Smooth muscle cell (in vitro differentiated cells): Measurements from ENCODE around the gene UNC13B. TPM values are rescaled to one million over a fixed set of nuclear protein-coding genes. Genes with fewer than 3 reads are reported as not detected.

Source experiments
- DNase-seq: peaks from one replicate; lab custom pipeline; 2025; ENCODE audit not compliant: unreplicated experiment; lab: John Stamatoyannopoulos, UW
- H2AFZ ChIP-seq: fragments of 200-600 bp; sonication (generic); 2 replicates; pipeline ENCODE4 v1.6.0; 2016; ENCODE audit warnings: antibody characterized with exemption, low read depth, mild to moderate bottlenecking
- H3F3A ChIP-seq: fragments of 200-600 bp; sonication (generic); 2 replicates; pipeline ENCODE4 v1.6.0; 2017; ENCODE audit warnings: antibody characterized with exemption, low read depth
- H3K27ac ChIP-seq: fragments of 200-600 bp; sonication (generic); 2 replicates; pipeline ENCODE4 v1.5.1; 2016; ENCODE audit warnings: low read depth, mild to moderate bottlenecking
- H3K27me3 ChIP-seq: fragments of 200-600 bp; sonication (generic); 2 replicates; pipeline ENCODE4 v1.6.1; 2016; ENCODE audit warnings: low read depth, mild to moderate bottlenecking
- H3K36me3 ChIP-seq: fragments of 200-600 bp; sonication (generic); 2 replicates; pipeline ENCODE4 v1.5.1; 2016; ENCODE audit warnings: low read depth
- H3K4me1 ChIP-seq: fragments of 200-600 bp; sonication (generic); 2 replicates; pipeline ENCODE4 v1.5.1; 2016; ENCODE audit warnings: low read depth
- H3K4me2 ChIP-seq: fragments of 200-600 bp; sonication (generic); 2 replicates; pipeline ENCODE4 v1.6.0; 2016; ENCODE audit warnings: mild to moderate bottlenecking
- H3K4me3 ChIP-seq: fragments of 200-600 bp; sonication (generic); 2 replicates; pipeline ENCODE4 v1.5.1; 2016; ENCODE audit warnings: mild to moderate bottlenecking
- H3K79me2 ChIP-seq: fragments of 200-600 bp; sonication (generic); 2 replicates; pipeline ENCODE4 v1.6.0; 2016; ENCODE audit warnings: low read depth, mild to moderate bottlenecking
- H3K9ac ChIP-seq: fragments of 200-600 bp; sonication (generic); 2 replicates; pipeline ENCODE4 v1.6.0; 2016; ENCODE audit warnings: low read depth
- H3K9me3 ChIP-seq: fragments of 200-600 bp; sonication (generic); replicated peaks from 2 replicates; pipeline ENCODE4 v1.5.1; 2016; ENCODE audit warnings: low read depth
- H4K20me1 ChIP-seq: fragments of 200-600 bp; sonication (generic); 2 replicates; pipeline ENCODE4 v1.6.0; 2016; ENCODE audit warnings: low read depth
- WGBS: methylation state at CpG from one replicate; pipeline ENCODE4 v1.1.7; 2016; ENCODE audit warnings: low lambda C conversion rate; 5-methylcytosine and 5-hydroxymethylcytosine counted together
- polyA plus RNA-seq: library from polyadenylated mRNA; unstranded; fragments of >200 nt; fragmentation: Nextera tagmentation; extraction: Ambion mirVana; gene quantifications from 2 replicates; pipeline ENCODE4 v1.2.1, GENCODE V29; 2016
- total RNA-seq: library from RNA; depleted of rRNA; stranded (reverse); fragments of >200 nt; gene quantifications from 2 replicates; pipeline ENCODE4 v1.2.3, GENCODE V29; 2014
- TF ChIP-seq, protein P1 (sequence below): fragments of 200-600 bp; sonication (generic); IDR thresholded peaks from 2 replicates; pipeline ENCODE4 v1.5.1; 2017; ENCODE audit warnings: borderline replicate concordance, mild to moderate bottlenecking, antibody characterized with exemption; ENCODE audit not compliant: insufficient read depth, poor library complexity, severe bottlenecking

Gene UNC13B
- total and polyA plus RNA-seq, 2 experiments from 2014 or later = 9.2 to 15.1 TPM

DNA sequence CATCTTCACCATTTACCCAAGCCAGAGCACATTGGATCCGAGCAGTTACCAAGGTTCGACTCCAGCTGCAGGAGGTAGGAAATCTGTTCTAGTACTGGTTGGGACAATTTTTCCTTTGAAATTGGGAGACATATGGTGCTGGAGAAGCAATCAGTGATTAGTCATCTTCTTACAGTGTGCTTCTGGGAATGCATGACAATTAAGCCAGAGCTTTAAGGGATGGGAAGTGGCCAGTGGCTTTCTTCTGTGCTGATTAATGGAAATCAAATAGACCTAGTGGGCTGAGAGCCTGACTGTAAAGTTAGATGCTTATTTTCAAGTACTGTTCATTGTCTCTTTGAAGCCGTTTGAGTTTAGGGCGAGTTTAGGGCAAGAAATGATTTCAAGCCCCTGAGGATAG, 152.1 kb downstream of the UNC13B start:
- TF ChIP-seq, protein P1, sequence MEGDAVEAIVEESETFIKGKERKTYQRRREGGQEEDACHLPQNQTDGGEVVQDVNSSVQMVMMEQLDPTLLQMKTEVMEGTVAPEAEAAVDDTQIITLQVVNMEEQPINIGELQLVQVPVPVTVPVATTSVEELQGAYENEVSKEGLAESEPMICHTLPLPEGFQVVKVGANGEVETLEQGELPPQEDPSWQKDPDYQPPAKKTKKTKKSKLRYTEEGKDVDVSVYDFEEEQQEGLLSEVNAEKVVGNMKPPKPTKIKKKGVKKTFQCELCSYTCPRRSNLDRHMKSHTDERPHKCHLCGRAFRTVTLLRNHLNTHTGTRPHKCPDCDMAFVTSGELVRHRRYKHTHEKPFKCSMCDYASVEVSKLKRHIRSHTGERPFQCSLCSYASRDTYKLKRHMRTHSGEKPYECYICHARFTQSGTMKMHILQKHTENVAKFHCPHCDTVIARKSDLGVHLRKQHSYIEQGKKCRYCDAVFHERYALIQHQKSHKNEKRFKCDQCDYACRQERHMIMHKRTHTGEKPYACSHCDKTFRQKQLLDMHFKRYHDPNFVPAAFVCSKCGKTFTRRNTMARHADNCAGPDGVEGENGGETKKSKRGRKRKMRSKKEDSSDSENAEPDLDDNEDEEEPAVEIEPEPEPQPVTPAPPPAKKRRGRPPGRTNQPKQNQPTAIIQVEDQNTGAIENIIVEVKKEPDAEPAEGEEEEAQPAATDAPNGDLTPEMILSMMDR = no peak
- no peak for DNase-seq

DNA sequence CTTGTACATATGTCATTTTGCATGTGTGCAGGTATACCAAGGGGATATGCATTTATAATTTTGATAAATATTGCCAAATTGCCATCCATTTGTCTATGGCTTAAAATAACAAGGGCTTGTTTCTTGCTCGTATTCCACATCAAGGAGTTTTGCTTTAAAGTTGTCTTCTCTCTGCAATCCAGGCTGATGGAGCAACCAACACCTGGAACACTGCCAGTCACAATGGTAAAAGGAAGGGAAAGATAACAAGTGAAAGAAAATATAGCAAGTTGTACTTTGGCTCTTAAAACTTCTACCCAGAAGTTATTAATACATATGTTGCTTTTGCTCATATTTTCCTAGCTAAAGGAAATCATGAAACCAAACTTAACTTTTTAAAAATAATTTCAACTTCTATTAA, 156.9 kb downstream of the UNC13B start:
- Histone ChIP-seq H3K36me3 (no peaks in the 10 kb centered on the region), H3K4me1 (no peaks in the 10 kb centered on the region), H3K9ac (no peak overlapping the region), H3K4me2 (no peak overlapping the region), H3K27ac (no peak overlapping the region), H3K4me3 (no peak overlapping the region), H3K79me2 (no peaks in the 10 kb centered on the region), H3K27me3 (no peaks in the 10 kb centered on the region), H3F3A (no peaks in the 10 kb centered on the region), H2AFZ (no peak overlapping the region), H3K9me3 (no peaks in the 10 kb centered on the region), H4K20me1 (no peaks in the 10 kb centered on the region)
- 84% methylated on average over 1 of the region's 1 CpG for WGBS
- DNase-seq = no peak
- TF ChIP-seq, protein P1 = no peak

More for the DNA sequence above, 152.1 kb downstream of the UNC13B start:
- H3K27me3 ChIP-seq = no peaks in the 10 kb centered on the region
- no peaks in the 10 kb centered on the region for H3K9me3 ChIP-seq
- H3K79me2 ChIP-seq = no peaks in the 10 kb centered on the region
- no peak overlapping the region for H3K9ac ChIP-seq
- no peak overlapping the region for H2AFZ ChIP-seq
- no peaks in the 10 kb centered on the region for H3K4me1 ChIP-seq
- H3K27ac ChIP-seq = peak overlapping the region; percentile 70
- H3K4me3 ChIP-seq = no peak overlapping the region
- H3F3A ChIP-seq = no peaks in the 10 kb centered on the region
- H4K20me1 ChIP-seq = no peaks in the 10 kb centered on the region
- WGBS = 59% methylated on average over 4 of the region's 4 CpGs
- H3K36me3 ChIP-seq = no peaks in the 10 kb centered on the region
- peak overlapping the region; percentile 26 for H3K4me2 ChIP-seq

DNA sequence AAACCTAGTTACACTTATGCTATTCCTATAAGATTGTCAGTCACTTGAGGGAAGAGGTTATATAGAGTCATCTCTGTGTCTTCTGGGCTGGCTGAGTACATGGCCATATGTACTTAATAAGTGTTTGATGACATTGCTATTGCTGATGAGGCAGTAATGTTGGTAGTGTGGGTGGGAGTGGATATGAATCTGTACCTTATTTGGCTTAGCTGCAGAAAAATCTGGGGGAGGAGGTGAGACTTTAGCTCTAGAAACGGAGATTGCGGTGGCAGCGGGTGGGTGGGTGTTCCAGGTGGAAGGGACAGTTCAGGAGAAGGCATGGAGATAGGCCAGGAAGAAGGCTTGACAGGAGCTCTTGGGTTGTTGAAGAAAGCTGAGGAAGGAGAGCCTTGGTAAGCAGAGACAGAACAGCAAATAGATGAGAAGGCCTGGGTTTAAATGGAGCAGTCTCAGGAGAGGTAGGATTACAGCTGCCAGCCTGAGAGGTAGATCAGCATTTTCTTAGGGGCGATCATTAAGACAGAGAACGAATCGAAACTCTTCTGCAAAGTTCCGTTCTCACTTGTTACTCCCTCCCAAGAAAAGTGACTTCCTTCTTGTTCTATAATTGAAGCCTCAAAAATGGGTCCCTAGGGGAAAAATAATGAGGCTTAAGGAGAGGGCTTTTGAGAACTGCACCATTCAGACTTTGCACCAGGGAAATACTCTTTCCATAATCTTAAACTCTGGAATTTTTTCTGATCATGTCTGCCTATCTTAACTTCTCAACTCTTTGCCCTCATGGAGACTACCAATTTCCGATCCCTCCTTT, 160.5 kb downstream of the UNC13B start:
- TF ChIP-seq, protein P1 = no peak
- 89% methylated on average over 8 of the region's 8 CpGs for WGBS

DNA sequence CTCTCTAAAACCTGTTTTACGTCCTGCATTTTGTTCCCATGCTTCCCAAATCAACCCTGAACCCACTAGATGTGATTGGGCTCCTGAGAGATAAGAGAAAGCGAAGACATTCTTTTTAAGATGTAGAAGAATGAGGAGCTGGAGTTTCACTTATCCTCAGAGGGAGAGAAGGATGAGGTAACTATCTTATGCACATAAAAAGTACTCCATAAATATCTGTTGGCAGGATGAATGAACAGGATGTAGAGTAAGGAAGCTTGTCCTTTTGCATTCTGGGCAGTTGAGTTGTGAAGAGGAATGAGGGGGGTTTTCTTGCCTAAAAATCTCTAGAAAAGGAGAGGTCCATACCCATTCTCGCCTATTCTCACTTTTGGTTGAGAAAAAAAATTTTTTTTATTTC, 163.2 kb downstream of the UNC13B start:
- Histone ChIP-seq H2AFZ (no peak overlapping the region), H3K4me2 (no peak overlapping the region), H3K9ac (no peak overlapping the region), H4K20me1 (no peaks in the 10 kb centered on the region), H3K27me3 (no peaks in the 10 kb centered on the region), H3K79me2 (no peaks in the 10 kb centered on the region), H3K4me1 (no peaks in the 10 kb centered on the region), H3K36me3 (no peaks in the 10 kb centered on the region), H3K9me3 (no peaks in the 10 kb centered on the region), H3K27ac (no peak overlapping the region), H3F3A (no peaks in the 10 kb centered on the region), H3K4me3 (no peak overlapping the region)
- WGBS = 94% methylated on average over 3 of the region's 3 CpGs
- DNase-seq = no peak
- TF ChIP-seq, protein P1 = no peak

More for the DNA sequence above, 160.5 kb downstream of the UNC13B start:
- no peaks in the 10 kb centered on the region for H3K4me1 ChIP-seq
- no peaks in the 10 kb centered on the region for H3F3A ChIP-seq
- no peak overlapping the region for H3K4me3 ChIP-seq
- DNase-seq = no peak
- H3K27me3 ChIP-seq = no peaks in the 10 kb centered on the region
- H4K20me1 ChIP-seq = no peaks in the 10 kb centered on the region
- H3K9ac ChIP-seq = no peak overlapping the region
- no peak overlapping the region for H3K4me2 ChIP-seq
- no peaks in the 10 kb centered on the region for H3K9me3 ChIP-seq
- H3K79me2 ChIP-seq = no peaks in the 10 kb centered on the region
- H2AFZ ChIP-seq = no peak overlapping the region
- no peak overlapping the region for H3K27ac ChIP-seq
- no peaks in the 10 kb centered on the region for H3K36me3 ChIP-seq
